ENCODE measurements around the gene MED12L.

MED12L gene

DNA sequence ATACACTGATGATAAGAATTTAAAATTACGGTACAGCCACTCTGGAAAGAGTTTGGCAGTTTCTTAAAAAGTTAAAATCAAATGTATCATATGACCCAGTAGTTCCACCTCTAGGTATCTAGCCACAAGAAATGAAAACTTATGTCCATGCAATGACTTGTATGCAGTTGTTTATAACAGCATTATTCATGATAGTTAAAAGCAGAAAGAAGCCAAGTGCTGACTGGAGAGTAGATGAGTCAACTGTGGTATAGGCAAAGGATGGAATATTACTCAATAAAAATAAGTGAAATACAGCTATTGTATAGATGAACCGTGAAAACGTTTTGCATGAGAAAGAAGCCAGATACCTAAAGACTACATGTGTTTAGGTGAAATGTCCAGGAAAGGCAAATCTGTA, 216.3 kb downstream of the MED12L start:
- H3K9ac ChIP-seq (ENCODE audit: low read depth in 1 of 2, low read length in 2 of 2): no peak overlapping the region
- no peak overlapping the region for H3K27ac ChIP-seq (ENCODE audit: low read depth in 2 of 2, low read length in 2 of 2)
- no peaks in the 10 kb centered on the region for H3K9me3 ChIP-seq (ENCODE audit: control insufficient read depth in 2 of 2, low read length in 2 of 2)
- H3K36me3 ChIP-seq (ENCODE audit: control insufficient read depth in 2 of 2, insufficient read depth in 2 of 2, low read length in 2 of 2): no peaks in the 10 kb centered on the region
- H3K4me3 ChIP-seq (ENCODE audit: low read length in 2 of 2): no peak overlapping the region
- H3K4me1 ChIP-seq (ENCODE audit: control insufficient read depth in 2 of 2, insufficient read depth in 2 of 2, low read length in 2 of 2): no peaks in the 10 kb centered on the region
- no peaks in the 10 kb centered on the region for H3K27me3 ChIP-seq (ENCODE audit: control insufficient read depth in 2 of 2, insufficient read depth in 2 of 2, low read length in 2 of 2)

DNA sequence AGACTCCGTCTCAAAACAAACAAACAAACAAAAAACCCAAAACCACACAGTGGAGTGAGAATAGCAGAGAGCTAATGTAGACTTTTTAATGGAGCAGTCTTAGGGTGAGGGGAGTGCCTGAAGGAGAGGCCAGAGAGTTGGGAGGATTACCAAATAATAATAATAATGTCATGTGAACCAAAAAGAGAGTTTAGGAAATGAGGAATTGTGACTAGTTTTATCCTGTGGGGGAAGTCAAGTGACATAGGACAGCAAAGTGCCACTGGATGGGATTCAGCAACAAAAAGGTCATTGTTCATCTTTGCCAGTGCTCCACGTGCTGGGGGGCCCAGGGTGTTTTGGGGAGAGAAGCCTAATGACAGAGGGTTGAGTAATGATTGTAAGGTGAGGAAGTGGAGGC, 218.3 kb downstream of the MED12L start:
- Histone ChIP-seq H3K4me3 (ENCODE audit: low read length in 2 of 2) (no peak overlapping the region), H3K36me3 (ENCODE audit: control insufficient read depth in 2 of 2, insufficient read depth in 2 of 2, low read length in 2 of 2) (no peaks in the 10 kb centered on the region), H3K9me3 (ENCODE audit: control insufficient read depth in 2 of 2, low read length in 2 of 2) (no peaks in the 10 kb centered on the region), H3K27me3 (ENCODE audit: control insufficient read depth in 2 of 2, insufficient read depth in 2 of 2, low read length in 2 of 2) (no peaks in the 10 kb centered on the region), H3K27ac (ENCODE audit: low read depth in 2 of 2, low read length in 2 of 2) (no peak overlapping the region), H3K9ac (ENCODE audit: low read depth in 1 of 2, low read length in 2 of 2) (no peak overlapping the region), H3K4me1 (ENCODE audit: control insufficient read depth in 2 of 2, insufficient read depth in 2 of 2, low read length in 2 of 2) (no peaks in the 10 kb centered on the region)

DNA sequence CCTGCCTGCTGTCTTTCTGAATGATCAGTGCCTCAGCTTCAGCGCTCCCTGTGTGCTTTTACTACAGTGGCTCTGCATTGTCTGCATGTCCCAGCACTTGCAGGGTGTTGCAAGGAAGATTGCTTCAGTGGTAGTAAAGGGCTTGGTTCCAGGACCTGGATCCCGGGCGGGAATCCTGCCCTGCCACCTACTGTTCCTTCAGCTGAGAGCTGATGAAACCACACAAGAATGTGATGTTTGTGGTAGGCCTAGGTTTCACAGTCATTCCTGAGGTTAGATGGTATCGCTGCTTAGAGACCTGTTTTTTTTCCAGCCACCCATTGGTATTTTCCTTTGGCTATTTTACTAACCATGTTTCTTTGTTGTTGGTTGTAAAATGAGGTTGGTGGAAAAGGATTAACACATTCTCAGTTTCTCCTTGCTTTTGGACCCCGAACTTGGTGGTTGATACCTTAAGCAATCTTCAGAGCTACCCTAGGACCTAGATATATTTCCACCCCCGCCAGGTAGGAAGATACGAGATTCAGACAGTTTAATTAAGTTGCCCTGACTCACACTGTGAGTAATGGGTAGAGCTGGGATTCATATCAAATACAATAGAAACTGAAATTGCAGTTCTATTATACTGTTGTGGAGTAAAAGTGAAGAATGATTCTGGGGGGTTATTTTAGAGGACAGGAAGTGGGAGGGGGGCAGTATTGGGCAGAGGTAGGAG, 219.8 kb downstream of the MED12L start:
- H3K27me3 ChIP-seq (ENCODE audit: control insufficient read depth in 2 of 2, insufficient read depth in 2 of 2, low read length in 2 of 2): no peaks in the 10 kb centered on the region
- H3K9me3 ChIP-seq (ENCODE audit: control insufficient read depth in 2 of 2, low read length in 2 of 2): no peaks in the 10 kb centered on the region
- H3K9ac ChIP-seq (ENCODE audit: low read depth in 1 of 2, low read length in 2 of 2): no peak overlapping the region
- no peaks in the 10 kb centered on the region for H3K4me1 ChIP-seq (ENCODE audit: control insufficient read depth in 2 of 2, insufficient read depth in 2 of 2, low read length in 2 of 2)
- H3K36me3 ChIP-seq (ENCODE audit: control insufficient read depth in 2 of 2, insufficient read depth in 2 of 2, low read length in 2 of 2): no peaks in the 10 kb centered on the region
- H3K27ac ChIP-seq (ENCODE audit: low read depth in 2 of 2, low read length in 2 of 2): no peak overlapping the region
- no peak overlapping the region for H3K4me3 ChIP-seq (ENCODE audit: low read length in 2 of 2)

DNA sequence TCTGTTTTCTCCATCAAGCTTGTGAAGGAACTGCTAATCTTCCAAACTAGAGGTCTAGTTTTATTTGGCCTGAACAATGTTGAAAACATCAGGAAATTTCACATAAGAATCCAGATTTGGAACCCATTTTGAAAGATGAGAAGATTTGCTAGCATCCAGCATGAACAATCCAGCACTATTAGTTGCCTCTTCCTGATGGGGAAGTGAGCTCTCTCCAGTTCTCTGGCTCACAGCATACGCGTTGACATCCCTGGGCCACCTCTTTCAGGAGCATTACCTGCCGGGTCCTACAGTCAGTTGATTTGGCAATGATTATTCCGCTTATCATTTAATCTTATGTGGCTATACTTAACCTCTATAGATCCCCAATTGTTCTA, 220.3 kb downstream of the MED12L start:
- Histone ChIP-seq H3K9me3 (ENCODE audit: control insufficient read depth in 2 of 2, low read length in 2 of 2) (no peaks in the 10 kb centered on the region), H3K27me3 (ENCODE audit: control insufficient read depth in 2 of 2, insufficient read depth in 2 of 2, low read length in 2 of 2) (no peaks in the 10 kb centered on the region), H3K27ac (ENCODE audit: low read depth in 2 of 2, low read length in 2 of 2) (no peak overlapping the region), H3K4me1 (ENCODE audit: control insufficient read depth in 2 of 2, insufficient read depth in 2 of 2, low read length in 2 of 2) (no peaks in the 10 kb centered on the region), H3K4me3 (ENCODE audit: low read length in 2 of 2) (no peak overlapping the region), H3K36me3 (ENCODE audit: control insufficient read depth in 2 of 2, insufficient read depth in 2 of 2, low read length in 2 of 2) (no peaks in the 10 kb centered on the region), H3K9ac (ENCODE audit: low read depth in 1 of 2, low read length in 2 of 2) (no peak overlapping the region)

DNA sequence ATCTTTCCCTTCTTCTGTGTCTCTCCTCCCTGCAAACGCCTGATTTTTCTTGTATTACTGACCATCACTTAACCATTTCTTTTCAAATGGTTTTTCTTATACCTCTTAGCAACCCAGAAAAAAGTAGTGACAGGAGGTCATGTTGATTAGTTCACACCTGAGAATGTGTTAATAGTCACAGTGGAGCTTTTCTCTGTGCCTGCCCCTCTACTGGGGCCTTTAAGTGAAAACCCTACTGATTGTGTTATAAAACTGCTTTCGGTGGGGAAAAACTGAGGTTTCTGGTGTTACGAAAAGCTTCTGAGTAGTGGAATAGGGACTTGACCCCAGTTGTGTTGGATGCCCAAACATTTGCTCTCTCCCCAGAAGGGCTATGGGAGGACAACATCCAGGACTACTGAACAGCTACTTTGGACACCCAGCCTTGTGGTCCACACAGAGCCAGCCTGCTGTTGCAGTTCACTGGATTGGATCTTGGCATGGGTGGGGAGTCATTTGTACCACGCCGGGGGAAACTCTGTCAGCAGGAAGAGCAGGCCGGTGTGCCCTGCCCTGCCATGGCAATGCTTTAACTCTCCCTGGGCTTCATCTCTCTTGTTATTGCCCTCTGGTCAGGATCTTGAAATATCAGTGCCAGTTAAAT, 220.8 kb downstream of the MED12L start:
- H3K9ac ChIP-seq (ENCODE audit: low read depth in 1 of 2, low read length in 2 of 2): no peak overlapping the region
- no peaks in the 10 kb centered on the region for H3K27me3 ChIP-seq (ENCODE audit: control insufficient read depth in 2 of 2, insufficient read depth in 2 of 2, low read length in 2 of 2)
- no peaks in the 10 kb centered on the region for H3K36me3 ChIP-seq (ENCODE audit: control insufficient read depth in 2 of 2, insufficient read depth in 2 of 2, low read length in 2 of 2)
- no peak overlapping the region for H3K27ac ChIP-seq (ENCODE audit: low read depth in 2 of 2, low read length in 2 of 2)
- no peaks in the 10 kb centered on the region for H3K4me1 ChIP-seq (ENCODE audit: control insufficient read depth in 2 of 2, insufficient read depth in 2 of 2, low read length in 2 of 2)
- H3K9me3 ChIP-seq (ENCODE audit: control insufficient read depth in 2 of 2, low read length in 2 of 2): no peaks in the 10 kb centered on the region
- H3K4me3 ChIP-seq (ENCODE audit: low read length in 2 of 2): no peak overlapping the region

DNA sequence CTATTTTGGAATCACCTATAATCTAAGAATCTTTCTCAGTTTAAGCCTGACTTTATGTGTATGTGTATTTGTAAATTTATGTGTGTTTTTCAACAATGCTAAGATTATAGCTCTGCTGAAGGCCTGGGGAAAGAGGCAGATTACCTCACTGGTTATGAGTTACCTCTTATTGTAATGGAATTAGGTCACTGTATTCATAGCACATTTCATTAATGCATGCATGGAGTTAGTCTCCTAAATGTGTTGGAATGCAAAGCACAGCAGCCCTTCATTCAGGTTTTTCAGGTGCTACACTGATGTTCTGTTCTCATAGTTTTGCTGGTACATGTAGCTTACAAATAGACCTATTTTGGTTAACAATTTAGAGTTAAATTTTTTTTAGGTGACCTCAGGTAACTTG, 221.7 kb downstream of the MED12L start:
- no peaks in the 10 kb centered on the region for H3K36me3 ChIP-seq (ENCODE audit: control insufficient read depth in 2 of 2, insufficient read depth in 2 of 2, low read length in 2 of 2)
- H3K4me1 ChIP-seq (ENCODE audit: control insufficient read depth in 2 of 2, insufficient read depth in 2 of 2, low read length in 2 of 2): no peaks in the 10 kb centered on the region
- H3K9ac ChIP-seq (ENCODE audit: low read depth in 1 of 2, low read length in 2 of 2): no peak overlapping the region
- H3K4me3 ChIP-seq (ENCODE audit: low read length in 2 of 2): no peak overlapping the region
- H3K27ac ChIP-seq (ENCODE audit: low read depth in 2 of 2, low read length in 2 of 2): no peak overlapping the region
- H3K27me3 ChIP-seq (ENCODE audit: control insufficient read depth in 2 of 2, insufficient read depth in 2 of 2, low read length in 2 of 2): no peaks in the 10 kb centered on the region
- no peaks in the 10 kb centered on the region for H3K9me3 ChIP-seq (ENCODE audit: control insufficient read depth in 2 of 2, low read length in 2 of 2)

DNA sequence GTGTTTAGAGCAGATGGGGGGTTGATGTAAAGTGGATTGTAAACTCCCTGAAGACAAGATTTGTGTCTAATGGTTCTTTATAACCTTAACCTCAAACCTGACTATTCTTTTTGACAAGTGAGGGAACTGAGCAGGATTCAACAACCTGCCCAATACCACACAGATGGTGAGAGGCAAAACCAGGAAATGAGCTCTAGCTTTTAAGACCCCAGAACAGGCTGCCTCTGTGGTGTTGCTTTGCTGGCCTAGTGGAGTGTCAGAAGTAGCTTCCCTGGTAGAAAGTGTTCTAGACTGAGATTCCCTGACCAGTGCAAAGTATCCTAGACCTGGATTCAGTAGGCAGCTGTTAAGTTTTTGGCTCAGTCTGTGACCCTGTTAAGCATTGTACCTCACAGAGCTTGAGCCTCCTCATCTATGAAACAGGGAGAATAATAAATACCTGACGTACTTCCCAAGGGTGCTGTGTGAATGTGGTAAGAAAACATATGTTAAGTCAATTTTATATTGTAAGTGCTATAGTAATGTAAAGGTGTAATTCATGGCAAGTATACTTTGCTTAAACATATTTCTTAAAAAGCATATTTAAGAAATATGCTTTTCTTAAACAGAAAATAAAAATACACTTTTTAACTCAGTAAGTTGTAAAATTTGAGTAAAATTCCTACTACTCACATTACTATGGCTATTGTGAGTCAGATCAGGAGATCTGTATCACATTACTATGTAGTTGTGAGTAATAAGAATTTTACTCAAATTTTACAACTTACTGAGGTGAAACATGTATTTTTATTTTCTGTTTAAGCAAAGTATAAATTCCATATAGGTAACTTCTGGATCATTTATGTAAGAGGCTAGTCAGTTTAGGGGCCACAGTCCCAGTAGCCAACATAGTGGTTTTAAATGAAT, 222.4 kb downstream of the MED12L start:
- H3K4me1 ChIP-seq (ENCODE audit: control insufficient read depth in 2 of 2, insufficient read depth in 2 of 2, low read length in 2 of 2): no peaks in the 10 kb centered on the region
- H3K27ac ChIP-seq (ENCODE audit: low read depth in 2 of 2, low read length in 2 of 2): no peak overlapping the region
- H3K27me3 ChIP-seq (ENCODE audit: control insufficient read depth in 2 of 2, insufficient read depth in 2 of 2, low read length in 2 of 2): no peaks in the 10 kb centered on the region
- H3K9me3 ChIP-seq (ENCODE audit: control insufficient read depth in 2 of 2, low read length in 2 of 2): no peaks in the 10 kb centered on the region
- no peaks in the 10 kb centered on the region for H3K36me3 ChIP-seq (ENCODE audit: control insufficient read depth in 2 of 2, insufficient read depth in 2 of 2, low read length in 2 of 2)
- H3K9ac ChIP-seq (ENCODE audit: low read depth in 1 of 2, low read length in 2 of 2): no peak overlapping the region
- no peak overlapping the region for H3K4me3 ChIP-seq (ENCODE audit: low read length in 2 of 2)

DNA sequence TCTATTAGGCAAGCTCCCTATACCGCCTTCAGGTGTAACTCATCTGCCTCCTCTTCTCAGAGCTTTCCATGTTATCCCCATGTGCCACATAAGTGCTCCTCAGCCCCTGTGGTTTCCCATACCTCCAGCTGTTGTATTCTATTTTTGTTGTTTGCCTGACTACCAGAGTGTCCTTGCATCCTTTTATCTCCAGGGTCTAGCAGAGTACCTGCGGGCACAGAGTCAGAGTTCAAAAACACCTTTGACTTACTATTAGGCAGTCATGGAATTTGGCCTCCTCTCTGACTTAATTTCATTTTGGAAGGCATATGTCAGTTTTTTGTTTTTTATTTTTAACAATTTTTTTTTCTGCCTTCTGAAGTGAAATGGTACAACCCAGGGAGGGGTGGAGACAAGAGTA, 224.1 kb downstream of the MED12L start:
- Histone ChIP-seq H3K4me3 (ENCODE audit: low read length in 2 of 2) (no peak overlapping the region), H3K27me3 (ENCODE audit: control insufficient read depth in 2 of 2, insufficient read depth in 2 of 2, low read length in 2 of 2) (no peaks in the 10 kb centered on the region), H3K9me3 (ENCODE audit: control insufficient read depth in 2 of 2, low read length in 2 of 2) (no peaks in the 10 kb centered on the region), H3K4me1 (ENCODE audit: control insufficient read depth in 2 of 2, insufficient read depth in 2 of 2, low read length in 2 of 2) (no peaks in the 10 kb centered on the region), H3K27ac (ENCODE audit: low read depth in 2 of 2, low read length in 2 of 2) (no peak overlapping the region), H3K36me3 (ENCODE audit: control insufficient read depth in 2 of 2, insufficient read depth in 2 of 2, low read length in 2 of 2) (no peaks in the 10 kb centered on the region), H3K9ac (ENCODE audit: low read depth in 1 of 2, low read length in 2 of 2) (no peak overlapping the region)

DNA sequence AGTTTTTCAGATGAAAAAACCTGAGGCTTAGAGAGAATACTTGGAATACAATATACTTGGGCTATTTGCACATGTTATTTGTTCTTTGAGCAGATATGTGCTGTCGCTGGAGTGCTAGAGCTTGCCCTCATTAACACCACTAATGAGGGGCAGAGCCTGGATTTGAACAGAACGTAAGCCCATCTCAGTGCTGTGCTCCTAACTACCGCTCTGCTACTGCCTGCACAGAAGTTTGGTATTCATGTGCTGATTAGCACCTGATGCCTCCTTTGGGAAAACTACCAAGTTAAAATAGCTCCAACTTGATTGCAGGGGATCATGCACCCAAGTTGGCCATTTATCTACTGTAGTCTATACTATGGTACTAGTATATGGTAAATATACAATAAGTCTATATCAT, 227.5 kb downstream of the MED12L start:
- Histone ChIP-seq H3K4me3 (ENCODE audit: low read length in 2 of 2) (no peak overlapping the region), H3K36me3 (ENCODE audit: control insufficient read depth in 2 of 2, insufficient read depth in 2 of 2, low read length in 2 of 2) (no peaks in the 10 kb centered on the region), H3K27me3 (ENCODE audit: control insufficient read depth in 2 of 2, insufficient read depth in 2 of 2, low read length in 2 of 2) (no peaks in the 10 kb centered on the region), H3K27ac (ENCODE audit: low read depth in 2 of 2, low read length in 2 of 2) (no peak overlapping the region), H3K9ac (ENCODE audit: low read depth in 1 of 2, low read length in 2 of 2) (no peak overlapping the region), H3K4me1 (ENCODE audit: control insufficient read depth in 2 of 2, insufficient read depth in 2 of 2, low read length in 2 of 2) (no peaks in the 10 kb centered on the region), H3K9me3 (ENCODE audit: control insufficient read depth in 2 of 2, low read length in 2 of 2) (no peaks in the 10 kb centered on the region)

DNA sequence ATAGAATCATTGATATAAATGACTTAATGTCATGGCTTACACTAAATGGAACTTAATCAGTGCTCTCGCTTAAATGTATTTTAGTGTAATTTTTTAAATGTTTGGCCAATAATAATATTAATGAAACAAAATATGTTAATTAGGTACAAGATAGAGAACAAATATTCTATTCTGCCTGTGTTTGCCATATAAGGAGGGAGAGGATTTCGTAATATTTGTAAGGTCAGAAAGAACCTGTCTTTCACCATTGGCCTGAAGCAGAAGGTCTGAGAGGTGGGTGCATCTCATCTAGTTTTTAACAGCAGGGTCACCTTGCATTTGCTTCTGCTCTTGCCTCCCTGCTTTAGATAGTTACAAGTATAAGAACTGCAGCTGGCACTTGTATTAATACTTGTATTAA, 228.7 kb downstream of the MED12L start:
- H3K36me3 ChIP-seq (ENCODE audit: control insufficient read depth in 2 of 2, insufficient read depth in 2 of 2, low read length in 2 of 2): no peaks in the 10 kb centered on the region
- H3K27ac ChIP-seq (ENCODE audit: low read depth in 2 of 2, low read length in 2 of 2): no peak overlapping the region
- no peaks in the 10 kb centered on the region for H3K9me3 ChIP-seq (ENCODE audit: control insufficient read depth in 2 of 2, low read length in 2 of 2)
- H3K27me3 ChIP-seq (ENCODE audit: control insufficient read depth in 2 of 2, insufficient read depth in 2 of 2, low read length in 2 of 2): no peaks in the 10 kb centered on the region
- no peaks in the 10 kb centered on the region for H3K4me1 ChIP-seq (ENCODE audit: control insufficient read depth in 2 of 2, insufficient read depth in 2 of 2, low read length in 2 of 2)
- no peak overlapping the region for H3K4me3 ChIP-seq (ENCODE audit: low read length in 2 of 2)
- H3K9ac ChIP-seq (ENCODE audit: low read depth in 1 of 2, low read length in 2 of 2): no peak overlapping the region

Measured in mucosa of rectum (tissue), 2 donors.